Activated CD8-positive, alpha-beta memory T cell treated with anti-CD3 and anti-CD28 coated beads, Interleukin-2, amount 50 U/mL, for 4 hours (primary cell): ENCODE data around the gene PEMT.
"Not testable (repeated sequence)": the region's sequence is repeated elsewhere in the genome, so short reads cannot be mapped to it uniquely, and the experiment has no call there.

ENCODE experiments used
- DNase-seq: peaks from one replicate; pipeline ENCODE4 v3.0.0-alpha.2; 2020

The PEMT gene

GRCh38 chr17:17498606-17499301, 92.8 kb downstream of the PEMT start:
- no peak for DNase-seq

GRCh38 chr17:17497845-17498520, 93.5 kb downstream of the PEMT start:
- no peak for DNase-seq

- DNase-seq = no peak
Measured at GRCh38 chr17:17497065-17497844, 94.3 kb downstream of the PEMT start.

GRCh38 chr17:17496189-17497064, 95.1 kb downstream of the PEMT start, which contains the start of gene RASD1:
TSS of gene RASD1 (minus strand) at chr17:17496395. CDS start at chr17:17496181, 214 bp downstream.
- DNase-seq = peak; percentile 84

GRCh38 chr17:17495536-17496188, 95.8 kb downstream of the PEMT start:
- no peak for DNase-seq

- no peak for DNase-seq
Measured at GRCh38 chr17:17494870-17495535, 96.5 kb downstream of the PEMT start.

GRCh38 chr17:17494499-17494869, 97.0 kb downstream of the PEMT start:
- no peak for DNase-seq

- no peak for DNase-seq
Measured at GRCh38 chr17:17493986-17494466, 97.5 kb downstream of the PEMT start.

GRCh38 chr17:17493249-17493985, 98.1 kb downstream of the PEMT start:
- no peak for DNase-seq

- DNase-seq = no peak
Measured at GRCh38 chr17:17492571-17492970, 98.9 kb downstream of the PEMT start.

GRCh38 chr17:17492085-17492484, 99.4 kb downstream of the PEMT start:
- DNase-seq = no peak

GRCh38 chr17:17491546-17491988, 99.9 kb downstream of the PEMT start:
- DNase-seq = no peak

GRCh38 chr17:17491031-17491471, 100.5 kb downstream of the PEMT start:
- DNase-seq = no peak

GRCh38 chr17:17487998-17488397, 103.5 kb downstream of the PEMT start:
- DNase-seq = no peak

- DNase-seq = not testable (repeated sequence)
Measured at GRCh38 chr17:17486416-17486815, 105.1 kb downstream of the PEMT start.

GRCh38 chr17:17485420-17485819, 106.1 kb downstream of the PEMT start:
- no peak for DNase-seq

- DNase-seq = no peak
Measured at GRCh38 chr17:17484451-17484899, 107.0 kb downstream of the PEMT start.

- DNase-seq = no peak
Measured at GRCh38 chr17:17481860-17482259, 109.6 kb downstream of the PEMT start.

- no peak for DNase-seq
Measured at GRCh38 chr17:17480593-17481148, 110.8 kb downstream of the PEMT start.

GRCh38 chr17:17479209-17479608, 112.3 kb downstream of the PEMT start:
- DNase-seq = no peak
